HL-60 (cell line): Measurements from ENCODE around the gene GOLM1.

Source experiments
- CTCF ChIP-seq: IDR thresholded peaks from one replicate; pipeline ENCODE4 v1.5.1; 2011; ENCODE audit warnings: low read length, control low read depth, inconsistent platforms; ENCODE audit not compliant: insufficient read depth
- GABPA ChIP-seq: IDR thresholded peaks from 2 replicates; pipeline ENCODE4 v1.6.1; 2012; ENCODE audit warnings: low read depth

- TF ChIP-seq CTCF (no peak), GABPA (no peak)
These were observed 43.6 kb upstream of the GOLM1 start for GRCh38 chr9:86142973-86143372.
